Mucosa of descending colon (tissue), 3 donors: ENCODE results near the gene C17orf107. TPM values are rescaled to one million over a fixed set of nuclear protein-coding genes. Genes with fewer than 3 reads are reported as not detected.
A peak's percentile ranks its signal among the peaks of the same experiment; 100 is the strongest.

Experiments
- ATAC-seq: fragments of 200-7000 bp; cut with Tn5 transposase; one replicate; pipeline ENCODE4 v1.9.1; 2020; ENCODE audit warnings: mild to moderate bottlenecking, moderate library complexity
- DNase-seq, 3 donors: peaks; one replicate each; pipeline ENCODE4 v3.0.0-alpha.2; 2020
- H3K36me3 ChIP-seq: fragments of 200-600 bp; one replicate; pipeline ENCODE4 v1.8.0; 2021; ENCODE audit warnings: low read depth, mild to moderate bottlenecking
- H3K4me1 ChIP-seq: fragments of 200-600 bp; one replicate; pipeline ENCODE4 v1.8.0; 2021; ENCODE audit warnings: low read depth, mild to moderate bottlenecking
- H3K4me3 ChIP-seq: fragments of 200-600 bp; one replicate; pipeline ENCODE4 v1.8.0; 2021; ENCODE audit warnings: mild to moderate bottlenecking
- H3K9me3 ChIP-seq: fragments of 200-600 bp; one replicate; pipeline ENCODE4 v1.8.0; 2021; ENCODE audit warnings: mild to moderate bottlenecking
- intact Hi-C, 2 donors: fragments of 100-400 bp; cut with DNase I in 1 of 2; cut with micrococcal nuclease in 1 of 2; formaldehyde crosslinking; loops; one replicate each; pipeline versions ENCODE4 v1.11.0 to v1.11.1; 2022; cut with DNase I, micrococcal nuclease
- total RNA-seq, 3 donors: library from RNA; stranded (reverse); fragmentation: NEBNext Ultra II Directional in 2 of 3; extraction: Animal tissue kit (Norgen Biotek cat#: 25700) in 2 of 3; gene quantifications; one replicate each; pipeline versions ENCODE4 v1.2.1 to v1.2.4, GENCODE V29; 2021 to 2023
- TF ChIP-seq, protein P1 (sequence below): fragments of 200-600 bp; IDR thresholded peaks from one replicate; pipeline ENCODE4 v1.8.0; 2022; ENCODE audit warnings: antibody characterized with exemption, mild to moderate bottlenecking
- donor health status: DM: no; HTN: no; CAD: no; lungs with moderate emphysema.
- donor health status: DM: no; HTN: no; CAD: no.
- donor health status: DM: no; HTN: yes; CAD: no.

The C17orf107 gene
- total RNA-seq, 3 donors from 2014 or later: 0.52 to 2.6 (median 0.80) TPM

DNA sequence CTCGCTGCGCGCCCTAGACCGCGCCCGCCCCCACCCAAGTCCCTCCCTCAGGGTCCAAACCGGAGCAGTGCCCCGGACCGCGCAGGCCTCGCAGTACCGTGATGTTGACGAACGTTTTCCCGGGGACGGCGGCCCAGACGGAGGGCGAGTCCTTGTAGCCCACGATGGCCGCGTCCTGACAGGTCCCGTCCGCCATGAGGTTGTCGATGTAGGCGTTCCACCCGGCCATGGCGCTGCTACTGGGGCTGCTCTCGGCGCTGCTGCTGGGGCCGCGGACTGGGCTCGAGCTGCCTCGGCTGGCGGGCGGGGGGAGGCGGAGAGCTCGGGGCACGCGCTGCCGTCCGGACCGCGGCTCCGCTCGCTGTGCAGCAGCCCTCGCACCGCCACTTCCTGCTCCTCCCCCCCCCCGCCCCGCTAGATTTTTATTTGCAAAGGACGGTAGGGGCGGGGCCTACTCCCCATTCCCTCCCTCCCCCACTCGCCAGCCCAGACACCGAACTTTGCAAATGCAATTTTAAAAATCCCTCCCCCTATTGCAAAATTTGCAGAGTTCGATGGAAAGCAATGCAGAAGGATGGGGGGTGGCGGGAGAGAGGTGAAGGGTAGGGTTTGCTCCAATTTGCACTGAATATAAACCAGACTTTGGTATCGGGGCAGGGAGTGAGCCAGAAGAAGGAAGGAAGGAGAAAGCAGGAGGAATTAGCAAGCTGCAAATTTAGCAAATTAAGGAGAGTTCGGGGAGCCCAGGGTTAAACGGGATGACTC, 49.0 kb downstream of the C17orf107 start, which contains the start of gene PFN1:
Gene PFN1 (minus strand): TSS at position 365 of the 765 bp plus-strand sequence. CDS start 136 bp downstream, at position 229.
- DNase-seq: peak; percentile 91 to 95 (median 93)
- Histone ChIP-seq H3K4me1 (peaks cover 33% of the 10 kb centered on the region), H3K9me3 (no peaks in the 10 kb centered on the region), H3K4me3 (peak within 1 kb of the TSS; percentile 98), H3K36me3 (no peaks in the 10 kb centered on the region)
- ATAC-seq: peak; percentile 71
- TF ChIP-seq, protein P1, sequence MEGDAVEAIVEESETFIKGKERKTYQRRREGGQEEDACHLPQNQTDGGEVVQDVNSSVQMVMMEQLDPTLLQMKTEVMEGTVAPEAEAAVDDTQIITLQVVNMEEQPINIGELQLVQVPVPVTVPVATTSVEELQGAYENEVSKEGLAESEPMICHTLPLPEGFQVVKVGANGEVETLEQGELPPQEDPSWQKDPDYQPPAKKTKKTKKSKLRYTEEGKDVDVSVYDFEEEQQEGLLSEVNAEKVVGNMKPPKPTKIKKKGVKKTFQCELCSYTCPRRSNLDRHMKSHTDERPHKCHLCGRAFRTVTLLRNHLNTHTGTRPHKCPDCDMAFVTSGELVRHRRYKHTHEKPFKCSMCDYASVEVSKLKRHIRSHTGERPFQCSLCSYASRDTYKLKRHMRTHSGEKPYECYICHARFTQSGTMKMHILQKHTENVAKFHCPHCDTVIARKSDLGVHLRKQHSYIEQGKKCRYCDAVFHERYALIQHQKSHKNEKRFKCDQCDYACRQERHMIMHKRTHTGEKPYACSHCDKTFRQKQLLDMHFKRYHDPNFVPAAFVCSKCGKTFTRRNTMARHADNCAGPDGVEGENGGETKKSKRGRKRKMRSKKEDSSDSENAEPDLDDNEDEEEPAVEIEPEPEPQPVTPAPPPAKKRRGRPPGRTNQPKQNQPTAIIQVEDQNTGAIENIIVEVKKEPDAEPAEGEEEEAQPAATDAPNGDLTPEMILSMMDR: no peak
- intact Hi-C loops: no loop called here

DNA sequence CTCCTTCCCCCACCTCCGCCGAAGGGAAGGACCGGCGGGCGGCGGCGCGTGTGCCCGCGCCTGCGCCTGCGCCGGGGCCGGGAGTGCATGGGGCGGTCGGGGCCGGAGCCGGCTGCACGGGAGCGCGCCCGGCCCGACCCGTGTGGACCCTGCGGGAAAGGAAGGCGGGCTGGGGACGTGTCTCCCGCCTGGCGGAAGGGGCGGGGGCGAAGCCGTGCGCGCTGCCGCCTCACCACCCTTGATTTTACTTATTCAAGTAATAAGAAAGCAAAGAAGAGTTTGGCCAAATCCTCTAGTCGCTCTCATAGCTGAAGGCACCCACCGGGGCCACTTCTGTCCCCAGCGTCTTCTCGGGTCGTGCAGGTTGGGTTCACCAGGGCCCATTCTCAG, 49.6 kb downstream of the C17orf107 start:
- intact Hi-C loops: no loop called here
- Histone ChIP-seq H3K4me1 (peaks cover 33% of the 10 kb centered on the region), H3K36me3 (no peaks in the 10 kb centered on the region), H3K4me3 (peak overlapping the region; percentile 98), H3K9me3 (no peaks in the 10 kb centered on the region)
- DNase-seq (peak; percentile 80 to 93 (median 91)), ATAC-seq (peak; percentile 62)
- TF ChIP-seq, protein P1: no peak

DNA sequence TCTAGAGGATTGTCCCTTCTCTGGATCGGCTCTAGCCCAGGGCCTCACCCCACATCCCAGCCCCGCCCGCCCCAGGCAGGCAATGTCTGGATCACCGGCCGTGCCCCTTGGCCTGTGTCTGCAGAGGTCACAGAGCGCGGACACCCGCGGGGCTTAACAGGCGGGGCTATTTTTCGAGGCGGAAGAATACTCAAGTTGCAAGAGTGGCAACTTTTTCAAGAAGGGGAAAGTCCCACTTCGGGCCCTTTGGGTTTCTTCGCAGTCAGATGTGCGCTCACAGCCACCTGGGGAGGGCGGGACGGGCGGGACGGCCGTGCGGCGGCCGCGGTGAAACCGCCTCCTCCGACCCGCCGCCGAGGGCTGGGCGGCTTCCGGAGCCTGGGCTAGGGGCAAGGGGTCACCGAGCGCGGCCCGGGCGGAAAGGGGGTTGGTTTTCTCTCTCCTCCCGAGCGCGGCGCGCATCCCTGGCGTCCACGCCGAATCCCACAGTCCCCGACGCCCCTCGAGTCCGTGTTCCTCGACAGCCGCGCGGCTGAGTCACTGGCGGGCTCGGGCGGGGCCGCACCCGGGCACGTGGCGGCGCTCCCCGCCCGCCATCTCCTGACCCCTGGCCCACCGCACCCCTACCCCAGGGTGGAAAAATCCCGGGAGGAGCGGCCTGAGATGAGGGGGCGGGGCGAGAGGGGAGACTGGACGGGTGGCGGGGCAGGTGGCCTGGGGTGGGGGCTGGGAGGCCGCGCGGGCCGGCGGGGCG, 50.2 kb downstream of the C17orf107 start:
- DNase-seq (peak; percentile 88 to 94 (median 91)), ATAC-seq (peak; percentile 54)
- intact Hi-C loops: no loop called here
- no peaks in the 10 kb centered on the region for H3K9me3 ChIP-seq
- peaks cover 33% of the 10 kb centered on the region for H3K4me1 ChIP-seq
- H3K36me3 ChIP-seq: no peaks in the 10 kb centered on the region
- peak overlapping the region; percentile 98 for H3K4me3 ChIP-seq
- TF ChIP-seq, protein P1: no peak

DNA sequence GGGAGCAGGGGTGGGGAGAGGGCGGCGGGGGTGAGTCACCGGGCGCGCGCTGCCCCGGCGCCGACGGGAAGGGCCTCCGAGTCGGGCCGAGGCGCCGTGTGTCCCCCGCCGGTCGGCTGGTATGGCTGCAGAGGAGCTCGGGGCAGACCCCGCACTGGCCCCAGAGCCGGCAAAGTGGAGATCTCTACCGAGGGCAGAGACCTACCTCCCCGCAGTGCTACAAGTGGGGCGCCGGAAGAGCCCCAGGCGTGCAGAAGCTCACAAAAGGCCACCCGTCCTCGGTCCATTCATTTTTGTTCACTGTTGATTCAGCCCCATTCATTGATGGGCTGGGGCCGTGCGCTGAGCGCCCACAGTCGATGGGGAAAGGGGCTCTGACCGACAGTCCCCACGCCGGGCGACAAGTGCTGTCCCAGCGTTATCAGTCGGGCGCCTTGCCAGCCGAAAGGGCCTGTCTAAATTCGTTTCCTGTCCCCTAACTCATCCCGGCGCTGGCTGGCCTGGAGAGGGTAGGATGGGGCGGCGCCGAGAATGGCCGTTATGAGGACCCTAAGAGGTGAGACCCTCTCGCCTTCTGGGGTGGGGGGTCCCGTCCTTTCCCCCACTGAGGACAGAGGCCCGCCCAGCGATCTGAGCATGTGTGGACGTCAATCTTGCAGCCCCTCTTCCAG, 50.9 kb downstream of the C17orf107 start:
- Histone ChIP-seq H3K9me3 (no peaks in the 10 kb centered on the region), H3K36me3 (no peaks in the 10 kb centered on the region), H3K4me1 (peaks cover 29% of the 10 kb centered on the region), H3K4me3 (peak overlapping the region; percentile 22)
- TF ChIP-seq, protein P1: no peak
- ATAC-seq (peak; percentile 2), DNase-seq (peak; percentile 79 to 89 (median 86))
- intact Hi-C loops: no loop called here

DNA sequence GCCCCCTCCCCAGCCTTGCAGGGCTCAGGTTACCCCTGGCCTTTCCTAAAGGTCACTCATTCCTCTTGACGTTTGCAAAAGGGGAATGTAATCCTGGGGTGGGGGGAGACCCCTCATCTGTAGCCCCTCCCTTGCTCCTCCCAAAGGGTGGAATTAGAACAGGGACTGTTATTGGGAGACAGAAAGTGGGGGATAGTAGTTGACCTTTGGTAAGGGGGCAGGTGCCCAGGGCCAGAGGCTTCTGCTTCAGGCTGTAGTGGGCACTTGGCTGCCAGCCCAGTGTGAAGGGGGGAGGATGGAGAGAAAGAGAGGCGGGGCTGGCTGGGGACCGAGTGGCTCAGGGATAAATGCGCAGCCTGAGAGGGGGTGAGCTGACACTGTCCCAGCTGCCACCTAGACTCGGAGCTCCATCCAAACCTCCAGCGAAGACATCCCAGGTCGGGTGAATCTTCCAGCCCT, 51.4 kb downstream of the C17orf107 start, which contains the start of gene ENO3:
Gene ENO3 (plus strand): TSS at position 374 of the 459 bp plus-strand sequence. CDS start 711 bp downstream, outside the sequence.
- intact Hi-C loops: no loop called here
- TF ChIP-seq, protein P1: no peak
- ATAC-seq (no peak), DNase-seq (peak; percentile 44 to 73 (median 65))
- peak within 1 kb of the TSS; percentile 22 for H3K4me3 ChIP-seq
- H3K9me3 ChIP-seq: no peaks in the 10 kb centered on the region
- H3K36me3 ChIP-seq: no peaks in the 10 kb centered on the region
- peaks cover 24% of the 10 kb centered on the region for H3K4me1 ChIP-seq
